ENCODE measurements around the gene GLI3. TPM values are rescaled to one million over a fixed set of nuclear protein-coding genes. Genes with fewer than 3 reads are reported as not detected.

The GLI3 gene
- total RNA-seq, 1 experiment from 2014 or later, result 46.2 TPM

GRCh38 chr7:42103456-42103855 lies 133.6 kb downstream of the GLI3 start:
- ATAC-seq (no peak), DNase-seq (ENCODE audit: low spot score) (no peak)
- TF ChIP-seq FOXP4 (CRISPR knock-in tag; IDR thresholded peaks at IDR 0.05) (no peak), ZNF232 (CRISPR knock-in tag; IDR thresholded peaks at IDR 0.05) (no peak), ZNF416 (CRISPR knock-in tag; IDR thresholded peaks at IDR 0.05) (no peak), FOXP1 (CRISPR knock-in tag; IDR thresholded peaks at IDR 0.05; ENCODE audit: borderline replicate concordance) (no peak), RORB (CRISPR knock-in tag; IDR thresholded peaks at IDR 0.05) (no peak), SOX15 (CRISPR knock-in tag; IDR thresholded peaks at IDR 0.05) (no peak), FOXK1 (CRISPR knock-in tag; IDR thresholded peaks at IDR 0.05) (no peak), PRDM15 (CRISPR knock-in tag; IDR thresholded peaks at IDR 0.05) (no peak), TP53 (CRISPR knock-in tag; IDR thresholded peaks at IDR 0.05) (no peak), SP1 (CRISPR knock-in tag; conservative IDR thresholded peaks at IDR 0.05) (no peak), CREM (CRISPR knock-in tag; IDR thresholded peaks at IDR 0.05) (no peak), ERG (CRISPR knock-in tag; IDR thresholded peaks at IDR 0.05) (no peak), ZSCAN18 (CRISPR knock-in tag; IDR thresholded peaks at IDR 0.05) (no peak), NFYB (CRISPR knock-in tag; conservative IDR thresholded peaks at IDR 0.05; ENCODE audit: low read depth) (no peak), JAZF1 (CRISPR knock-in tag; IDR thresholded peaks at IDR 0.05) (no peak)
- TF ChIP-seq, protein P1, sequence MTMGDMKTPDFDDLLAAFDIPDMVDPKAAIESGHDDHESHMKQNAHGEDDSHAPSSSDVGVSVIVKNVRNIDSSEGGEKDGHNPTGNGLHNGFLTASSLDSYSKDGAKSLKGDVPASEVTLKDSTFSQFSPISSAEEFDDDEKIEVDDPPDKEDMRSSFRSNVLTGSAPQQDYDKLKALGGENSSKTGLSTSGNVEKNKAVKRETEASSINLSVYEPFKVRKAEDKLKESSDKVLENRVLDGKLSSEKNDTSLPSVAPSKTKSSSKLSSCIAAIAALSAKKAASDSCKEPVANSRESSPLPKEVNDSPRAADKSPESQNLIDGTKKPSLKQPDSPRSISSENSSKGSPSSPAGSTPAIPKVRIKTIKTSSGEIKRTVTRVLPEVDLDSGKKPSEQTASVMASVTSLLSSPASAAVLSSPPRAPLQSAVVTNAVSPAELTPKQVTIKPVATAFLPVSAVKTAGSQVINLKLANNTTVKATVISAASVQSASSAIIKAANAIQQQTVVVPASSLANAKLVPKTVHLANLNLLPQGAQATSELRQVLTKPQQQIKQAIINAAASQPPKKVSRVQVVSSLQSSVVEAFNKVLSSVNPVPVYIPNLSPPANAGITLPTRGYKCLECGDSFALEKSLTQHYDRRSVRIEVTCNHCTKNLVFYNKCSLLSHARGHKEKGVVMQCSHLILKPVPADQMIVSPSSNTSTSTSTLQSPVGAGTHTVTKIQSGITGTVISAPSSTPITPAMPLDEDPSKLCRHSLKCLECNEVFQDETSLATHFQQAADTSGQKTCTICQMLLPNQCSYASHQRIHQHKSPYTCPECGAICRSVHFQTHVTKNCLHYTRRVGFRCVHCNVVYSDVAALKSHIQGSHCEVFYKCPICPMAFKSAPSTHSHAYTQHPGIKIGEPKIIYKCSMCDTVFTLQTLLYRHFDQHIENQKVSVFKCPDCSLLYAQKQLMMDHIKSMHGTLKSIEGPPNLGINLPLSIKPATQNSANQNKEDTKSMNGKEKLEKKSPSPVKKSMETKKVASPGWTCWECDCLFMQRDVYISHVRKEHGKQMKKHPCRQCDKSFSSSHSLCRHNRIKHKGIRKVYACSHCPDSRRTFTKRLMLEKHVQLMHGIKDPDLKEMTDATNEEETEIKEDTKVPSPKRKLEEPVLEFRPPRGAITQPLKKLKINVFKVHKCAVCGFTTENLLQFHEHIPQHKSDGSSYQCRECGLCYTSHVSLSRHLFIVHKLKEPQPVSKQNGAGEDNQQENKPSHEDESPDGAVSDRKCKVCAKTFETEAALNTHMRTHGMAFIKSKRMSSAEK (CRISPR knock-in tag; IDR thresholded peaks at IDR 0.05; ENCODE audit: borderline replicate concordance), result no peak
- TF ChIP-seq, protein P2, sequence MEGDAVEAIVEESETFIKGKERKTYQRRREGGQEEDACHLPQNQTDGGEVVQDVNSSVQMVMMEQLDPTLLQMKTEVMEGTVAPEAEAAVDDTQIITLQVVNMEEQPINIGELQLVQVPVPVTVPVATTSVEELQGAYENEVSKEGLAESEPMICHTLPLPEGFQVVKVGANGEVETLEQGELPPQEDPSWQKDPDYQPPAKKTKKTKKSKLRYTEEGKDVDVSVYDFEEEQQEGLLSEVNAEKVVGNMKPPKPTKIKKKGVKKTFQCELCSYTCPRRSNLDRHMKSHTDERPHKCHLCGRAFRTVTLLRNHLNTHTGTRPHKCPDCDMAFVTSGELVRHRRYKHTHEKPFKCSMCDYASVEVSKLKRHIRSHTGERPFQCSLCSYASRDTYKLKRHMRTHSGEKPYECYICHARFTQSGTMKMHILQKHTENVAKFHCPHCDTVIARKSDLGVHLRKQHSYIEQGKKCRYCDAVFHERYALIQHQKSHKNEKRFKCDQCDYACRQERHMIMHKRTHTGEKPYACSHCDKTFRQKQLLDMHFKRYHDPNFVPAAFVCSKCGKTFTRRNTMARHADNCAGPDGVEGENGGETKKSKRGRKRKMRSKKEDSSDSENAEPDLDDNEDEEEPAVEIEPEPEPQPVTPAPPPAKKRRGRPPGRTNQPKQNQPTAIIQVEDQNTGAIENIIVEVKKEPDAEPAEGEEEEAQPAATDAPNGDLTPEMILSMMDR (IDR thresholded peaks at IDR 0.05), result no peak
- TF ChIP-seq, protein P3, sequence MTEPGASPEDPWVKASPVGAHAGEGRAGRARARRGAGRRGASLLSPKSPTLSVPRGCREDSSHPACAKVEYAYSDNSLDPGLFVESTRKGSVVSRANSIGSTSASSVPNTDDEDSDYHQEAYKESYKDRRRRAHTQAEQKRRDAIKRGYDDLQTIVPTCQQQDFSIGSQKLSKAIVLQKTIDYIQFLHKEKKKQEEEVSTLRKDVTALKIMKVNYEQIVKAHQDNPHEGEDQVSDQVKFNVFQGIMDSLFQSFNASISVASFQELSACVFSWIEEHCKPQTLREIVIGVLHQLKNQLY (CRISPR knock-in tag; IDR thresholded peaks at IDR 0.05), result no peak
- TF ChIP-seq, protein P4, sequence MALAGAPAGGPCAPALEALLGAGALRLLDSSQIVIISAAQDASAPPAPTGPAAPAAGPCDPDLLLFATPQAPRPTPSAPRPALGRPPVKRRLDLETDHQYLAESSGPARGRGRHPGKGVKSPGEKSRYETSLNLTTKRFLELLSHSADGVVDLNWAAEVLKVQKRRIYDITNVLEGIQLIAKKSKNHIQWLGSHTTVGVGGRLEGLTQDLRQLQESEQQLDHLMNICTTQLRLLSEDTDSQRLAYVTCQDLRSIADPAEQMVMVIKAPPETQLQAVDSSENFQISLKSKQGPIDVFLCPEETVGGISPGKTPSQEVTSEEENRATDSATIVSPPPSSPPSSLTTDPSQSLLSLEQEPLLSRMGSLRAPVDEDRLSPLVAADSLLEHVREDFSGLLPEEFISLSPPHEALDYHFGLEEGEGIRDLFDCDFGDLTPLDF (CRISPR knock-in tag; IDR thresholded peaks at IDR 0.05), result no peak
- POLR2A ChIA-PET, result no interaction called here
- peaks cover 10% of the 10 kb centered on the region; the same call in 1 of the 2 replicates for H3K36me3 Mint-ChIP-seq
- H3K4me1 Mint-ChIP-seq, result peaks cover 30% of the 10 kb centered on the region
- H3K27me3 Mint-ChIP-seq (ENCODE audit: low read depth), result 0 out of 2 replicates have a peak, but pooled peaks cover 2% of the 10 kb centered on the region
- no peak overlapping the region for H3K4me3 Mint-ChIP-seq
- H3K9me3 Mint-ChIP-seq, result no peaks in the 10 kb centered on the region
- no peak overlapping the region for H3K27ac Mint-ChIP-seq
- CTCF ChIA-PET, result no interaction called here

Measured in WTC11 (cell line).